A549 (cell line): Measurements from ENCODE around the gene ELL2. TPM values are rescaled to one million over a fixed set of nuclear protein-coding genes. Genes with fewer than 3 reads are reported as not detected.

ENCODE experiments used
- ATAC-seq, 2 experiments: fragments of 200-7000 bp in 1 of 2; fragments of >200 bp in 1 of 2; cut with Nextera tagmentation in 1 of 2; cut with Tn5 transposase in 1 of 2; 3 replicates each; pipeline versions ENCODE4 v1.8.0 to v1.9.1; 2018 to 2020; ENCODE audit warnings: mild to moderate bottlenecking in 1 of 2, moderate library complexity in 1 of 2
- CTCF ChIA-PET: fragments of 300-600 bp; sonication (Branson Sonifier 250); formaldehyde crosslinking; extraction: SDS; loops from one replicate; lab custom pipeline; 2021; ENCODE audit warnings: antibody characterized with exemption, inconsistent platforms; lab: Yijun Ruan, JAX
- POLR2A ChIA-PET: fragments of 350-600 bp; formaldehyde crosslinking; extraction: SDS; loops from one replicate; lab custom pipeline; 2021; ENCODE audit warnings: antibody characterized with exemption, inconsistent platforms; lab: Yijun Ruan, JAX
- DNase-seq, 2 experiments: peaks; one replicate each; pipeline versions ENCODE4 v3.0.0 to v3.0.0-alpha.2; 2011 to 2016; ENCODE audit warnings: low read depth in 1 of 2, low spot score in 1 of 2
- FAIRE-seq: peaks from 2 replicates; lab custom pipeline; 2011; peaks lifted over from hg19 to GRCh38; lab: Jason Lieb, UNC
- H3K27ac ChIP-seq, 2 experiments: fragments of >200 bp; sonication (Bioruptor Twin); formaldehyde crosslinking; 3 replicates each; pipeline ENCODE4 v1.5.1; 2016 to 2017
- H3K4me1 ChIP-seq: fragments of >200 bp; sonication (Bioruptor Twin); formaldehyde crosslinking; 3 replicates; pipeline ENCODE4 v1.6.1; 2016
- H3K4me2 ChIP-seq: fragments of >200 bp; sonication (Bioruptor Twin); formaldehyde crosslinking; 3 replicates; pipeline ENCODE4 v1.6.1; 2016
- H3K4me3 ChIP-seq: fragments of >200 bp; sonication (Bioruptor Twin); formaldehyde crosslinking; 3 replicates; pipeline ENCODE4 v1.5.1; 2016
- H3K9me3 ChIP-seq: fragments of >200 bp; sonication (Bioruptor Twin); formaldehyde crosslinking; 3 replicates; pipeline ENCODE4 v1.6.1; 2016
- BHLHE40 ChIP-seq: IDR thresholded peaks from 2 replicates; pipeline ENCODE4 v1.6.1; 2012; ENCODE audit warnings: low read depth, low read length, inconsistent platforms
- CBX8 ChIP-seq: fragments of 200-600 bp; sonication (generic); IDR thresholded peaks from 2 replicates; pipeline ENCODE4 v1.6.1; 2016
- CHD4 ChIP-seq: fragments of 200-600 bp; sonication (generic); IDR thresholded peaks from 2 replicates; pipeline ENCODE4 v1.6.1; 2016; ENCODE audit warnings: antibody characterized with exemption, mild to moderate bottlenecking, borderline replicate concordance
- EHMT2 ChIP-seq: fragments of 200-600 bp; sonication (generic); IDR thresholded peaks from 2 replicates; pipeline ENCODE4 v1.6.1; 2016; ENCODE audit warnings: antibody characterized with exemption, low read depth, mild to moderate bottlenecking, moderate library complexity
- GATA3 ChIP-seq: IDR thresholded peaks from 2 replicates; pipeline ENCODE4 v1.6.1; 2012; ENCODE audit warnings: borderline replicate concordance
- HDAC2 ChIP-seq: fragments of 200-600 bp; sonication (generic); IDR thresholded peaks from 2 replicates; pipeline ENCODE4 v1.6.1; 2016
- HOXA7 ChIP-seq: fragments of 250-450 bp; sonication (Bioruptor Pico); IDR thresholded peaks from 2 replicates; pipeline ENCODE4 v1.5.0; 2020; ENCODE audit warnings: mild to moderate bottlenecking, moderate library complexity
- JUN ChIP-seq, 2 experiments: fragments of >200 bp; sonication (Bioruptor Twin); formaldehyde crosslinking; IDR thresholded peaks; 2 replicates in 1 of 2; 3 replicates in 1 of 2; pipeline ENCODE4 v1.6.1; 2016 to 2017
- JUNB ChIP-seq: fragments of >200 bp; sonication (Bioruptor Twin); formaldehyde crosslinking; IDR thresholded peaks from 2 replicates; pipeline ENCODE4 v1.6.1; 2016
- KDM5A ChIP-seq: fragments of 200-600 bp; sonication (generic); IDR thresholded peaks from 2 replicates; pipeline ENCODE4 v1.6.1; 2016; ENCODE audit warnings: antibody characterized with exemption, mild to moderate bottlenecking
- MAFK ChIP-seq: fragments of 450-650 bp; IDR thresholded peaks from 2 replicates; pipeline ENCODE4 v1.6.1; 2014; ENCODE audit not compliant: partially characterized antibody
- MAZ ChIP-seq: fragments of 150-350 bp; IDR thresholded peaks from 2 replicates; pipeline ENCODE4 v1.6.1; 2014; ENCODE audit warnings: antibody characterized with exemption, low read depth, low read length, borderline replicate concordance
- NFE2L2 ChIP-seq: fragments of 150-350 bp; conservative IDR thresholded peaks from 2 replicates; pipeline ENCODE4 v1.6.1; 2014; ENCODE audit warnings: low read length
- NR3C1 ChIP-seq: fragments of >200 bp; sonication (Bioruptor Twin); formaldehyde crosslinking; IDR thresholded peaks from 3 replicates; pipeline ENCODE4 v1.6.1; 2017
- POLR2A ChIP-seq: IDR thresholded peaks from 2 replicates; pipeline ENCODE4 v1.6.1; 2012; ENCODE audit warnings: mild to moderate bottlenecking, low read length
- POLR2AphosphoS2 ChIP-seq: conservative IDR thresholded peaks from 2 replicates; pipeline ENCODE4 v1.6.1; 2012; ENCODE audit warnings: low read length, improper control_type of control experiment, inconsistent platforms
- TFCP2L1 ChIP-seq: fragments of 250-450 bp; sonication (Bioruptor Pico); IDR thresholded peaks from 2 replicates; pipeline ENCODE4 v1.5.0; 2021; ENCODE audit warnings: mild to moderate bottlenecking
- TP53 ChIP-seq: fragments of 250-450 bp; sonication (Bioruptor Pico); IDR thresholded peaks from 2 replicates; pipeline ENCODE4 v1.5.0; 2021; ENCODE audit warnings: mild to moderate bottlenecking, moderate library complexity
- ZFP36 ChIP-seq: fragments of 450-650 bp; IDR thresholded peaks from 2 replicates; pipeline ENCODE4 v1.6.1; 2014; ENCODE audit warnings: borderline replicate concordance; ENCODE audit not compliant: partially characterized antibody
- ZNF302 ChIP-seq: fragments of 250-450 bp; sonication (Bioruptor Pico); IDR thresholded peaks from 2 replicates; pipeline ENCODE4 v1.9.0; 2021; ENCODE audit warnings: inconsistent platforms, mild to moderate bottlenecking, moderate library complexity
- WGBS: methylation state at CpG from one replicate; pipeline ENCODE4 v1.1.6; 2017; ENCODE audit errors: missing lambda C conversion rate; 5-methylcytosine and 5-hydroxymethylcytosine counted together
- polyA plus RNA-seq, 4 experiments: library from polyadenylated mRNA; depleted of rRNA in 3 of 4; stranded (reverse); fragments of >200 nt; fragmentation: RNase III in 1 of 4; extraction: RNeasy Plus Mini Kit Qiagen cat#74134 plus additional on column Dnase treatment in 1 of 4; gene quantifications; 2 replicates in 3 of 4; 3 replicates in 1 of 4; pipeline ENCODE4 v1.2.3, GENCODE V29; 2011 to 2017
- TF ChIP-seq, protein P1 (sequence below): IDR thresholded peaks from 2 replicates; pipeline ENCODE4 v1.6.1; 2012
- TF ChIP-seq, protein P2 (sequence below): fragments of >200 bp; sonication (Bioruptor Twin); formaldehyde crosslinking; IDR thresholded peaks from 2 replicates; pipeline ENCODE4 v1.6.1; 2016
- TF ChIP-seq, protein P3 (sequence below): fragments of 200-600 bp; sonication (generic); IDR thresholded peaks from 2 replicates; pipeline ENCODE4 v1.6.1; 2016; ENCODE audit warnings: antibody characterized with exemption, mild to moderate bottlenecking, moderate library complexity
- TF ChIP-seq, protein P4 (sequence below): IDR thresholded peaks from 2 replicates; pipeline ENCODE4 v1.6.1; 2012; ENCODE audit warnings: low read depth, borderline replicate concordance
- TF ChIP-seq, protein P5 (sequence below): fragments of >200 bp; sonication (Bioruptor Twin); formaldehyde crosslinking; IDR thresholded peaks from 3 replicates; pipeline ENCODE4 v1.6.1; 2016

The ELL2 gene
- polyA plus RNA-seq, 2 of the 4 experiments (the other 2 are of a cell fraction) = 11.8 to 24.2 TPM

DNA sequence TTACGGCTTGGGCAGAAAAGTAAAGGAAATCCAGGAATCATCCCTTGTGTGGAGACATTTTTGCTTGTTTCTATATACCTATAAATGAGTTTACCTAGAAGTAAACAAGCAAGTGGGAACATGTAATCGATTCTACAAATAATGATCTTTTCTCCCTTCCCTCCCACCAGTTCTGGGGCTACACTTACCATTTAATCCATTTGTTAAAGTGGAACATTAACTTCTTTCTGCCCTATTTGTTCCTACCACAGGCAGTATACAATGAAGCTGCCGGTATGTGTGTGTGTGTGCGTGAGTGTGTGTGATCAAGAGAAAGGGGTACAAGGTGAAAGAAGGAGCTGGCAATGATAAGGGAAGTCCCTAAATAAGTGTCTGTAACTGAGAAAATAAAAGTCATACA is 26.4 kb upstream of the ELL2 start:
- whole genome bisulfite sequencing = 87% methylated on average over 4 of the region's 4 CpGs
- ChIA-PET POLR2A (no interaction called here), CTCF (interaction anchor here (1.3 kb wide), 1 partner anchor 27 kb away, joined by 4 read pairs; the partner anchor contains the start of gene ELL2)
- H3K4me3 ChIP-seq = no peak overlapping the region
- no peak for TF ChIP-seq ZNF302 (CRISPR knock-in tag)
- no peak for TF ChIP-seq HDAC2
- no peak for TF ChIP-seq BHLHE40
- TF ChIP-seq NFE2L2 = no peak
- TF ChIP-seq, protein P1, sequence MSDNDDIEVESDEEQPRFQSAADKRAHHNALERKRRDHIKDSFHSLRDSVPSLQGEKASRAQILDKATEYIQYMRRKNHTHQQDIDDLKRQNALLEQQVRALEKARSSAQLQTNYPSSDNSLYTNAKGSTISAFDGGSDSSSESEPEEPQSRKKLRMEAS = no peak
- H3K9me3 ChIP-seq = no peaks in the 10 kb centered on the region
- no peak for FAIRE-seq
- no peak overlapping the region for H3K27ac ChIP-seq
- no peak for ATAC-seq
- H3K4me2 ChIP-seq = no peak overlapping the region
- peaks cover 23% of the 10 kb centered on the region for H3K4me1 ChIP-seq
- DNase-seq = no peak

DNA sequence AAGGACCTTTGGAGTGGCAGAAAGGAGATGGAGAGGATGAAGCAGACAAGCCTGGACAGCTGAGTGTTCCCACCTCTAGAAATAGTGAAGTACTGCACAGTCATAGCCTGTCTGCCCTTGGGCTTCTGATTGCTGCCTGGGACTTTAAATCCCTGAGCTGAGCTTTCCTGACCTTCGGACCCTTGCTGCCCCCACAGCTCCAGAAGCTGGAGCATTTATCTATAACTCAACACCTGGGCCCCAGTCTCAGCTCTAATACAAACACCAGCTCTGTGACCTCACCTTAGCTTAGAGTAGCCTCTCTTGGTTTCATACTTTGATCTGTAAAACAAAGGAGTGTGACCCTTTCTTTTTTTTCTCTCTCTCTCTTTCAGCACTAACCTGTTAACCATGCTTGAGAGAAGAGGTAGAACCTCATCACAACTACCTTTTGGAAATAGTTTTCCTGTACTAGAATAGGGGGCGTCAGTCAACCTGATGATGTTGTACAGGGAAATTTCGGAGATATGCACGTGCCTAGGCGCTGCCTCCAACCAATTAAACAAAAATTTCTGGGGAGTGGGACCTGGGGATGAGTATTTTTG is 25.4 kb upstream of the ELL2 start:
- DNase-seq (no peak), ATAC-seq (peak; percentile 19 to 66; a peak in 3 of 6 replicates), FAIRE-seq (no peak)
- Histone ChIP-seq H3K27ac (0 out of 6 replicates have a peak overlapping the region, but pooled peaks of 1 of the 2 experiments have one; percentile 49), H3K4me3 (no peak overlapping the region), H3K4me2 (0 out of 3 replicates have a peak overlapping the region, but pooled peaks have one; percentile 22), H3K9me3 (no peaks in the 10 kb centered on the region), H3K4me1 (peaks cover 23% of the 10 kb centered on the region)
- ChIA-PET POLR2A (no interaction called here), CTCF (no interaction called here)
- 91% methylated on average over 5 of the region's 5 CpGs for WGBS
- TF ChIP-seq GATA3 (no peak), JUN (IDR thresholded peaks at IDR 0.05) (no peak), NFE2L2 (no peak), HDAC2 (no peak), CBX8 (no peak), HOXA7 (CRISPR knock-in tag) (no peak), KDM5A (no peak), EHMT2 (no peak), TFCP2L1 (no peak), JUNB (no peak), ZNF302 (CRISPR knock-in tag) (no peak), MAFK (no peak), CHD4 (no peak)
- TF ChIP-seq, protein P2, sequence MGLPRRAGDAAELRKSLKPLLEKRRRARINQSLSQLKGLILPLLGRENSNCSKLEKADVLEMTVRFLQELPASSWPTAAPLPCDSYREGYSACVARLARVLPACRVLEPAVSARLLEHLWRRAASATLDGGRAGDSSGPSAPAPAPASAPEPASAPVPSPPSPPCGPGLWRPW = no peak
- TF ChIP-seq, protein P3, sequence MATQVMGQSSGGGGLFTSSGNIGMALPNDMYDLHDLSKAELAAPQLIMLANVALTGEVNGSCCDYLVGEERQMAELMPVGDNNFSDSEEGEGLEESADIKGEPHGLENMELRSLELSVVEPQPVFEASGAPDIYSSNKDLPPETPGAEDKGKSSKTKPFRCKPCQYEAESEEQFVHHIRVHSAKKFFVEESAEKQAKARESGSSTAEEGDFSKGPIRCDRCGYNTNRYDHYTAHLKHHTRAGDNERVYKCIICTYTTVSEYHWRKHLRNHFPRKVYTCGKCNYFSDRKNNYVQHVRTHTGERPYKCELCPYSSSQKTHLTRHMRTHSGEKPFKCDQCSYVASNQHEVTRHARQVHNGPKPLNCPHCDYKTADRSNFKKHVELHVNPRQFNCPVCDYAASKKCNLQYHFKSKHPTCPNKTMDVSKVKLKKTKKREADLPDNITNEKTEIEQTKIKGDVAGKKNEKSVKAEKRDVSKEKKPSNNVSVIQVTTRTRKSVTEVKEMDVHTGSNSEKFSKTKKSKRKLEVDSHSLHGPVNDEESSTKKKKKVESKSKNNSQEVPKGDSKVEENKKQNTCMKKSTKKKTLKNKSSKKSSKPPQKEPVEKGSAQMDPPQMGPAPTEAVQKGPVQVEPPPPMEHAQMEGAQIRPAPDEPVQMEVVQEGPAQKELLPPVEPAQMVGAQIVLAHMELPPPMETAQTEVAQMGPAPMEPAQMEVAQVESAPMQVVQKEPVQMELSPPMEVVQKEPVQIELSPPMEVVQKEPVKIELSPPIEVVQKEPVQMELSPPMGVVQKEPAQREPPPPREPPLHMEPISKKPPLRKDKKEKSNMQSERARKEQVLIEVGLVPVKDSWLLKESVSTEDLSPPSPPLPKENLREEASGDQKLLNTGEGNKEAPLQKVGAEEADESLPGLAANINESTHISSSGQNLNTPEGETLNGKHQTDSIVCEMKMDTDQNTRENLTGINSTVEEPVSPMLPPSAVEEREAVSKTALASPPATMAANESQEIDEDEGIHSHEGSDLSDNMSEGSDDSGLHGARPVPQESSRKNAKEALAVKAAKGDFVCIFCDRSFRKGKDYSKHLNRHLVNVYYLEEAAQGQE = no peak
- TF ChIP-seq, protein P4, sequence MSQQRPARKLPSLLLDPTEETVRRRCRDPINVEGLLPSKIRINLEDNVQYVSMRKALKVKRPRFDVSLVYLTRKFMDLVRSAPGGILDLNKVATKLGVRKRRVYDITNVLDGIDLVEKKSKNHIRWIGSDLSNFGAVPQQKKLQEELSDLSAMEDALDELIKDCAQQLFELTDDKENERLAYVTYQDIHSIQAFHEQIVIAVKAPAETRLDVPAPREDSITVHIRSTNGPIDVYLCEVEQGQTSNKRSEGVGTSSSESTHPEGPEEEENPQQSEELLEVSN = no peak

DNA sequence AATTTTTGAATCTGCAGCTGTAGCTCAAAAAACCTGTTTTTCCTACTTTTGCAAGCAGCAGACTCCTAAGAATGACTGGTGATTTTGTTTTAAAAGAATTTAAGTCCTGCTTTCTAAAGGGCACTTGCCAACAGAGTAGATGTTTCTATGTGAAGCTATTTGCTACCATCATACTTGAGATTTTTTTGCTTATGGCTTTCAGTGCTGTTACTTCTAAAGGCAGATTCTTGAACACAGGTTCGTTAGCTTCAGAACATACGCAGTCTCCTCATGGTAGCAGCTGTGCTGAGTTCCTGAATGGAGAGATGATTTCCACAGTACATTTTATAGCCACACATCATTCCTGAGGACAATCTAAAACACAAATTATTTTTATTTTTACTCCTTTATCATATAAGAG is 24.4 kb upstream of the ELL2 start:
- FAIRE-seq (no peak), DNase-seq (no peak), ATAC-seq (no peak)
- WGBS = 92% methylated on average over 2 of the region's 2 CpGs
- Histone ChIP-seq H3K9me3 (no peaks in the 10 kb centered on the region), H3K4me3 (no peak overlapping the region), H3K4me2 (no peak overlapping the region), H3K27ac (no peak overlapping the region), H3K4me1 (peaks cover 23% of the 10 kb centered on the region)
- CTCF ChIA-PET = interaction anchor here (1.0 kb wide), 1 partner anchor 25 kb away, joined by 3 read pairs; the partner anchor contains the start of gene ELL2
- POLR2A ChIA-PET = interaction anchor here (0.8 kb wide), 1 partner anchor 107 kb away, joined by 3 read pairs; no protein-coding TSS in a partner anchor
- TF ChIP-seq CHD4 = no peak
- TF ChIP-seq ZFP36 = no peak
- TF ChIP-seq TP53 (CRISPR knock-in tag) = no peak
- TF ChIP-seq NR3C1 = no peak
- TF ChIP-seq, protein P3 = no peak
- TF ChIP-seq, protein P5, sequence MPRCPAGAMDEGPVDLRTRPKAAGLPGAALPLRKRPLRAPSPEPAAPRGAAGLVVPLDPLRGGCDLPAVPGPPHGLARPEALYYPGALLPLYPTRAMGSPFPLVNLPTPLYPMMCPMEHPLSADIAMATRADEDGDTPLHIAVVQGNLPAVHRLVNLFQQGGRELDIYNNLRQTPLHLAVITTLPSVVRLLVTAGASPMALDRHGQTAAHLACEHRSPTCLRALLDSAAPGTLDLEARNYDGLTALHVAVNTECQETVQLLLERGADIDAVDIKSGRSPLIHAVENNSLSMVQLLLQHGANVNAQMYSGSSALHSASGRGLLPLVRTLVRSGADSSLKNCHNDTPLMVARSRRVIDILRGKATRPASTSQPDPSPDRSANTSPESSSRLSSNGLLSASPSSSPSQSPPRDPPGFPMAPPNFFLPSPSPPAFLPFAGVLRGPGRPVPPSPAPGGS = no peak
- TF ChIP-seq MAZ = no peak
- no peak for TF ChIP-seq POLR2AphosphoS2
- no peak for TF ChIP-seq POLR2A
